HG03103 (cell line): ENCODE measurements around the gene WWOX.
"Not testable (repeated sequence)": the region's sequence is repeated elsewhere in the genome, so short reads cannot be mapped to it uniquely, and the experiment has no call there.

Experiments used
- ATAC-seq: cut with Tn5 transposase; IDR thresholded peaks from one replicate; pipeline ENCODE4 v1.9.1; 2021; ENCODE audit warnings: low read depth; ENCODE audit not compliant: unreplicated experiment

WWOX gene

GRCh38 chr16:78686601-78687000 lies 587.1 kb downstream of the WWOX start:
- ATAC-seq, result no peak

DNA sequence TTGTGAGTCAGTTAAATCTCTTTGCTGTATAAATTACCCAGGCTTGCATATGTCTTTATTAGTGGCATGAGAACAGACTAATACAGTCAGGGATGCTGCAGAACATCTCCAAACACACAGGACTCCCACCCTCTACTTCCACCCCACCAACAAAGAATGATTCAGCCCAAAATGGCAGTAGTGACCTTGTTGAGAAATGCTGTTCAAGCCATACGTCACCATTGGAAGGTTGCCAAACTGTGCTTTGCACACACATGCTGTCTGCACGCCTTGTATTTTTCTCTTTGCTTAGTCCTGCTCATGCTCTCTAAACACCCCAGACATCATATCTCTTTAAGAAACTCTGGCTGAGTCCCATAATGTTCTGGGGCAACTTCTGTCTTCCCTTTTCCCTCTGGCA lies 589.6 kb downstream of the WWOX start:
- no peak for ATAC-seq

GRCh38 chr16:78689536-78689935 lies 590.1 kb downstream of the WWOX start:
- ATAC-seq, result no peak

- ATAC-seq, result no peak
Measured at GRCh38 chr16:78690510-78690909, 591.1 kb downstream of the WWOX start.

- ATAC-seq, result not testable (repeated sequence)
Measured at GRCh38 chr16:78691746-78692145, 592.3 kb downstream of the WWOX start.

DNA sequence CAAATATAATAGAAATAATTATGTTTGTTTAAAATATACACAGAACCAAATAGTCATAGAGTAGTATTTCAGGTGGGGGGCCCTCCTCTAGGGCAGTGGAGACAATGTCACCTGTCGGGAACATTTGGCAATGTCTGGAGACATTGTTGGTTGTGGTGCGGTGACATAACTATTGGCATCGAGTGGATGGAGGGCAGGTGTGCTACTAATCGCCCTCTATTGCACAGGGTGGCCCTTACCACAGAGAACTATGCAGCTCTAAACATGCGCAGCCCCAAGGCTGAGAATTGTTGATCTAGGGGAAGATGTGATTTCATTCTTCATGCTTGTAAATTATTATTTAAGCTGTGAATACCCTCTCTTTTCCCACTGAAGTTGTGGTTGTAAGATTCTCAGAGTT lies 594.0 kb downstream of the WWOX start:
- no peak for ATAC-seq

DNA sequence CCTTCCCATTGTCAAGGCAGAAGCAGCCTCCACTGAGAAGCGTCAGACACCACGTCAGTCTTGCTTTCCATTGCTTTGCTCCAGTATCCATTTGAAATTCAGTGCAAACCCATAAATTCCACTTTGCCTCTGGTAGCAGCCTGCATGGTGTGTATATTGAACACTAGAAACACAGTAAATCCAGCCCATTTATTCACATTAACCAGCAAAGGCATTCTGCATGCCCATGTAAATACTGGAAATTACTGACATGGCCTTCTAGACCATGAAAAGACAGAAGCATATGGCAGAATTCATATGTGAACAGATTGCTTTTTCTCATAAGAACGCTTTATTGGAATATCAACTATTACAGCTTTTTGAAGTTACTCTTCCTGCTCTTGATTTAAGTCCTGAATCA lies 595.0 kb downstream of the WWOX start:
- no peak for ATAC-seq

- no peak for ATAC-seq
Measured at GRCh38 chr16:78695391-78695790, 595.9 kb downstream of the WWOX start.

- no peak for ATAC-seq
Measured at GRCh38 chr16:78696797-78697196, 597.3 kb downstream of the WWOX start.

- no peak for ATAC-seq
Measured at GRCh38 chr16:78697426-78697825, 598.0 kb downstream of the WWOX start.

- no peak for ATAC-seq
Measured at GRCh38 chr16:78703936-78704335, 604.5 kb downstream of the WWOX start.

- ATAC-seq, result no peak
Measured at GRCh38 chr16:78704416-78704815, 605.0 kb downstream of the WWOX start.

- ATAC-seq, result no peak
Measured at GRCh38 chr16:78705694-78706093, 606.2 kb downstream of the WWOX start.

DNA sequence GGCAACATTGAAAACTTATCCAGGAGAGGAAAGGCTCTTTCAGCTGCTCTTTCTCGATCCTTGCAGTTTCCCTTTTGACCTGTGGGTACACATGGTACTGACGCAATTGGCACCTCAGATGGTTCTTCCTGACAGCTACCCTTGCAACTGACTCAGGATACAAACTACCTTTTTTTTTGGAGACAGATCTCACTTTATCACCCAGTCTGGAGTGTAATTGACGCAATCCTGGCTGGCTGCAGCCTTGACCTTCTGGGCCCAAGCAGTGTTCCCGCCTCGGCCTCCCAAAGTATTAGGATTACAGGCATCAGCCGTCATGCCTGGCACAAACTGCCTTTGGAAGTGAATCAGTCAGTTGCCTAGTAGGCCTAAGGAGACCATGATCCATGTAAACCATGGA lies 607.2 kb downstream of the WWOX start:
- no peak for ATAC-seq

- no peak for ATAC-seq
Measured at GRCh38 chr16:78709137-78709884, 609.9 kb downstream of the WWOX start.

DNA sequence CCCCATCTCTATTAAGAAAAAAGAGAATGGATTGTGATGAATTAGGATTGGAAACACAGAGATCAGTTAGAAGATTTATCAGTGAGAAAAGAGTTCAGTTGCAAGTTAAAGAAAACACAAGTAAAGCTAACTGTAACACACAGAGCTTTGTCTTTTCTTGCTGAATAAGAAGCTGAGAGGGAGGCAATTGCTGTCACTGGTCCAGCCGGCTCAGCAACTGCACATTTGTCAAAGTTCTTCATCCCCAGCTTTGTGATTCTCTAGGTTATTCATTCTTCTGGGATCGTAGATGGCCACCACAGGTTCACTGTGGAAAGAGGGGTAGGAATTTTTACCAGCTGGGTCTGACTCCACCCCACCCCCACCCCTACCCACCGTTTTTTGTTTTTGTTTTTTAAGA lies 615.7 kb downstream of the WWOX start:
- no peak for ATAC-seq

DNA sequence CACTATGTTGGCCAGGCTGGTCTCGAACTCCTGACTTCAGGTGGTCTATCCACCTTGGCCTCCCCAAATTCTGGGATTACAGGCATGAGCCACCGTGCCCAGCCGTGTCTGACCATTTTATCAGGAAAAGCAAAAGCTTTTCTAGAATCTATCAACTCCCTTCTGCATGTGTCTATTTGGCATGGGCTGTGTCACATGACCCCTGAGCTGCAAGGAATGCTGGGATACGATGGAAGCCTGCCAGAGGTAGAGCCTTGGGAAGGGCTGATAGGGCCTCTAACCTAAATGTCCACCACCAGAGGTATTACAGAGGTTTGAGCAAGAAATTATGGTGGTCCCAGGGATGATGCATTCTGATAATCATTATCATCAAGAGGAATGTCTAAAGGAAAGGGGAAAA lies 616.2 kb downstream of the WWOX start:
- ATAC-seq, result no peak

DNA sequence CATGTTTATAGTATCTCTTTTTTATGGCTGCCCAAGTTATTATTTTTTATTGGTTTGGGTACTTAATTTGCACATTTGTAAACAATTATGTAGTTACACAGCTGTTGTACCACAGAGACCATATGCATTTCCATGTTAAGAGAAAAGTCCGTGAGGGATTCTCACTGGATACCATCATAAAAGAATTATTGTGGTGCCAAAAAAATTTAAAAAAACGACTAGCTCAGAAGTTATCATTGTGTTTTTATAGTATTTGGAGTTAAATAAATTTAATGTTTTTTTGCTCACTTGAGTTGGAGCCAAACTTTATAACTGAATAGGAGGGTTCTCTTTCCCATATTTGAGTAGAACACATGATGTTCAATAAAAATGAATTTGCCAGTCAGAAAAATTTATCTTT lies 618.7 kb downstream of the WWOX start:
- no peak for ATAC-seq

DNA sequence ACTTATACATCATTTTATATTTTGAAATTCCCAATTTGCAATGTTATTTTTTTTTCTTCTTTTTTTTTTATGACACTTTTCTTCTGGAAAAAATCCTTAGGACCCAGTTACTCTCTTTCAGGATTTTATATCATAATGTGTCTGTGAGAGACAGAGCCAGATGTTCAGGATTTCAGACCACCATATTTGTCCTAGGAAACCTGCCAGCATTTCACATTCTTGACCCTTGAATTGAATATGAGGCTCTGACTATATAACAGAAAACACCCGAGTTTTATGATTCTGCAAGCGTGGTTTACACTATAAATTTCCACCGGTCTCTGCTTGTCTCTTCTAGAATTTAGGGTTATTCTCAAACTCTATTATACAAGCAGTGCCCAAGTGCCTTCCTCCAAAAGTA lies 621.0 kb downstream of the WWOX start:
- no peak for ATAC-seq

DNA sequence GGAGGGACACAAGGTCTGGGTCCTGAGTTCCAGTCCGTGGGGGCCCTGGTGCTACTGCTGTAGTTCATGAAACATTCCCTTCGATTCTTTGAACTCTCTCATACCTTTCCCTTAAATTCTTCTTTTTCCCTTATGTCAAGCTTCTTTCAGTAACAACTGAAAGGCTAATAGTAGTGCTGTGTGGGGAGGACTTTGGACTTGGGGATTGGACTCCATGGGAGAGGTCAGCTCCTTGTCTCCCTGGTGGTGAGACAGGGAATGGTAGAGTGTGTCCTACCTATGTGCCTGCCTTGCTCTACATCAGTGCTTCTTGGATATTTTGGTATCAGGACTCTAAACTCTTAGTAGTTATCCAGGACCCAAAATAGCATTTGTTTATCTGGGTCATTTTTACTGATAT lies 628.1 kb downstream of the WWOX start:
- ATAC-seq, result no peak

GRCh38 chr16:78729687-78730086 lies 630.2 kb downstream of the WWOX start:
- peak; percentile 55 for ATAC-seq

- no peak for ATAC-seq
Measured at GRCh38 chr16:78731785-78732184, 632.3 kb downstream of the WWOX start.

DNA sequence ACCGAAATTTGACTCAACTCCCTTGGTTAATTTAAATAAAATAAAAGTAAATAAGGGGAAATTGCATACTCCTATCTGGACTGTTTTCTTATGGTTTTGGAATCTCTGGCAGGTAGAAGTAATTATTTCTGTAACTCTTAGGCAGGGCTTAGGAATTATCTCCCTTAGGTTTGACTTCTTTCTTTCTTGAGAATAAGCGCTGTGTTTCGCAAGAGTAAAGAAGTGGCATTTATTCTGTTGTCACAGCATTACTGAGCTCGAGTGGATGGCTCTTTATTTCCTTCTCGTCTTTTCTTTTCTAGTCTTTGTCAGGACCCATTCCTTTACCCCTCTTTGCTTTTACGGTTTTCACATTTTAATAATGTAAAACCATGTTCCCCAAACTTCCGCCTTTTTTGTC lies 633.2 kb downstream of the WWOX start:
- ATAC-seq, result no peak
